Measurements from ENCODE around the gene LRMDA. TPM values are rescaled to one million over a fixed set of nuclear protein-coding genes. Genes with fewer than 3 reads are reported as not detected.

LRMDA gene
- total RNA-seq, 3 donors from 2014 or later (not counting 1 experiment from before 2014, with no cell fraction given), result 1.4 to 2.4 (median 2.1) TPM

- intact Hi-C loops (cut with micrococcal nuclease), result no loop called here
- Mint-ChIP-seq H3K27me3 (ENCODE audit: low read depth in 2 of 2) (no peaks in the 10 kb centered on the region), H3K4me3 (no peak overlapping the region), H3K4me1 (peaks cover 5 to 7% of the 10 kb centered on the region in 2 donors), H3K9me3 (no peaks in the 10 kb centered on the region), H3K36me3 (no peaks in the 10 kb centered on the region), H3K27ac (no peak overlapping the region)
- TF ChIP-seq, protein P1, sequence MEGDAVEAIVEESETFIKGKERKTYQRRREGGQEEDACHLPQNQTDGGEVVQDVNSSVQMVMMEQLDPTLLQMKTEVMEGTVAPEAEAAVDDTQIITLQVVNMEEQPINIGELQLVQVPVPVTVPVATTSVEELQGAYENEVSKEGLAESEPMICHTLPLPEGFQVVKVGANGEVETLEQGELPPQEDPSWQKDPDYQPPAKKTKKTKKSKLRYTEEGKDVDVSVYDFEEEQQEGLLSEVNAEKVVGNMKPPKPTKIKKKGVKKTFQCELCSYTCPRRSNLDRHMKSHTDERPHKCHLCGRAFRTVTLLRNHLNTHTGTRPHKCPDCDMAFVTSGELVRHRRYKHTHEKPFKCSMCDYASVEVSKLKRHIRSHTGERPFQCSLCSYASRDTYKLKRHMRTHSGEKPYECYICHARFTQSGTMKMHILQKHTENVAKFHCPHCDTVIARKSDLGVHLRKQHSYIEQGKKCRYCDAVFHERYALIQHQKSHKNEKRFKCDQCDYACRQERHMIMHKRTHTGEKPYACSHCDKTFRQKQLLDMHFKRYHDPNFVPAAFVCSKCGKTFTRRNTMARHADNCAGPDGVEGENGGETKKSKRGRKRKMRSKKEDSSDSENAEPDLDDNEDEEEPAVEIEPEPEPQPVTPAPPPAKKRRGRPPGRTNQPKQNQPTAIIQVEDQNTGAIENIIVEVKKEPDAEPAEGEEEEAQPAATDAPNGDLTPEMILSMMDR (IDR thresholded peaks at IDR 0.05), result no peak
- H3K4me1 ChIP-seq (ENCODE audit: control insufficient read depth, insufficient read depth, low read length), result peaks cover 3% of the 10 kb centered on the region
- H3K27me3 ChIP-seq (ENCODE audit: control insufficient read depth, insufficient read depth, low read length), result no peaks in the 10 kb centered on the region
- H3K36me3 ChIP-seq (ENCODE audit: control insufficient read depth, insufficient read depth, low read length), result no peaks in the 10 kb centered on the region
- DNase-seq (no peak), ATAC-seq (no peak)
- no peaks in the 10 kb centered on the region for H3K9me3 ChIP-seq (ENCODE audit: control insufficient read depth, insufficient read depth, low read length)
- H3K27ac ChIP-seq (ENCODE audit: low read length), result no peak overlapping the region
- H3K4me3 ChIP-seq (ENCODE audit: low read length), result no peak overlapping the region
- 91% methylated on average over 1 of the region's 1 CpG for WGBS (ENCODE audit: insufficient coverage)
Observed at GRCh38 chr10:76548716-76549115, 1117.3 kb downstream of the LRMDA start.

DNA sequence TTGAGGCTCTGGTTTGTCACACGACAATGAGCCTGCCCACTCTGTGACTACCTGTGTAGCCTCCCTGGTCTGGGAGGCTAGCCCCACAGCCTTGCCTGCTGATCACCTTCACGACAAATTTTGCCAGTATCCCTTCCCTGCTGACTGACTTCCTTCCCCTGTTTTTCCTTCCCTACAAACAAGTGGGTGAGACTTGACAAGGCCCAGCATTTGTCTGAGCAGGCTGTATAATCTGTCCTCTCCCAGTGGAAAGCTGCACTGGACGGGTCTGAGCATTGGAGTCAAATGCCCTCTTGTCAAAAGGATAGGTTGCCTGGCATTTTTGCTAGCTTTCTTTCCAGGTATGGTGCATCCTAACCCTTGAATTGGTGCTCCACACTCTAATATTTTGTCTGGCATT, 1117.7 kb downstream of the LRMDA start:
- Histone ChIP-seq H3K36me3 (ENCODE audit: control insufficient read depth, insufficient read depth, low read length) (no peaks in the 10 kb centered on the region), H3K9me3 (ENCODE audit: control insufficient read depth, insufficient read depth, low read length) (no peaks in the 10 kb centered on the region), H3K4me1 (ENCODE audit: control insufficient read depth, insufficient read depth, low read length) (peaks cover 3% of the 10 kb centered on the region), H3K27me3 (ENCODE audit: control insufficient read depth, insufficient read depth, low read length) (no peaks in the 10 kb centered on the region), H3K4me3 (ENCODE audit: low read length) (no peak overlapping the region), H3K27ac (ENCODE audit: low read length) (no peak overlapping the region)
- Mint-ChIP-seq H3K27ac (no peak overlapping the region), H3K27me3 (ENCODE audit: low read depth in 2 of 2) (no peaks in the 10 kb centered on the region), H3K36me3 (no peaks in the 10 kb centered on the region), H3K4me3 (no peak overlapping the region), H3K4me1 (peaks cover 5 to 7% of the 10 kb centered on the region in 2 donors), H3K9me3 (no peaks in the 10 kb centered on the region)
- 85% methylated on average over 3 of the region's 3 CpGs for WGBS (ENCODE audit: insufficient coverage)
- TF ChIP-seq, protein P1 (IDR thresholded peaks at IDR 0.05), result no peak
- intact Hi-C loops (cut with micrococcal nuclease), result no loop called here
- ATAC-seq (no peak), DNase-seq (no peak)

DNA sequence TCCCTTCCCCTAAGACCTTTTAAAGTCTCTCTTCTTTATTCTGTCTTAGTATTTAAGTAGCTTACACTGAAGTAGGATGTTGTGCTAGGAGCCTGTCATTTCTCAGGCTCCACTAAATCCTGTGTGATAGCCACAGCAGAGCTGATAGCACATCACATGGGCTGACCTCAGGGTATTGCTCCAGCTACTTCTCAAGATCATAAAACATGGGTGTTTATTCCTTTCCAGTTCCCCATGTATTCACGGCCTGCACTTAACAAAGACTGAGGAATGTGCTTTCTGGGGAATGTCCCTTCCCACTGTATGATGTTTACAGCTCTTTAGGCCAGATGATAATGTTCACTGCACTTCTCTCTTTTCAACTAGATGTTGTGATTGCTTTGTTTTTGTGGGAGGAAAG, 1119.4 kb downstream of the LRMDA start:
- no peaks in the 10 kb centered on the region for H3K9me3 ChIP-seq (ENCODE audit: control insufficient read depth, insufficient read depth, low read length)
- H3K27ac ChIP-seq (ENCODE audit: low read length), result no peak overlapping the region
- Mint-ChIP-seq H3K27me3 (ENCODE audit: low read depth in 2 of 2) (no peaks in the 10 kb centered on the region), H3K4me1 (peaks cover 5 to 7% of the 10 kb centered on the region in 2 donors), H3K9me3 (no peaks in the 10 kb centered on the region), H3K4me3 (no peak overlapping the region), H3K27ac (no peak overlapping the region), H3K36me3 (no peaks in the 10 kb centered on the region)
- no peaks in the 10 kb centered on the region for H3K27me3 ChIP-seq (ENCODE audit: control insufficient read depth, insufficient read depth, low read length)
- ATAC-seq, result peak in 1 of 3 donors; percentile 36
- peaks cover 3% of the 10 kb centered on the region for H3K4me1 ChIP-seq (ENCODE audit: control insufficient read depth, insufficient read depth, low read length)
- no peak for DNase-seq
- TF ChIP-seq, protein P1 (IDR thresholded peaks at IDR 0.05), result no peak
- WGBS (ENCODE audit: insufficient coverage), result 46% methylated on average over 1 of the region's 1 CpG
- intact Hi-C loops (cut with micrococcal nuclease), result no loop called here
- H3K4me3 ChIP-seq (ENCODE audit: low read length), result no peak overlapping the region
- H3K36me3 ChIP-seq (ENCODE audit: control insufficient read depth, insufficient read depth, low read length), result no peaks in the 10 kb centered on the region

All from natural killer cell (primary cell).